ENCODE results near the gene HSPA13. TPM values are rescaled to one million over a fixed set of nuclear protein-coding genes. Genes with fewer than 3 reads are reported as not detected.

HSPA13 gene
- polyA plus RNA-seq, 1 donor (not counting 4 experiments of a cell fraction or from before 2014, with no cell fraction given): 16.1 TPM

- Histone ChIP-seq H3K36me3 (ENCODE audit: control insufficient read depth in 2 of 2, extremely low read depth in 1 of 2, insufficient read depth in 2 of 2, low read length in 2 of 2) (no peaks in the 10 kb centered on the region), H3K9me1 (ENCODE audit: control insufficient read depth, extremely low read depth, insufficient read depth, low read length) (no peaks in the 10 kb centered on the region), H3K4me1 (ENCODE audit: control insufficient read depth, extremely low read depth, insufficient read depth, low read length) (no peaks in the 10 kb centered on the region), H3K9me3 (ENCODE audit: control insufficient read depth, low read depth, low read length) (no peaks in the 10 kb centered on the region), H3K79me2 (ENCODE audit: control insufficient read depth, insufficient read depth, low read length) (no peaks in the 10 kb centered on the region), H3K4me3 (ENCODE audit: control insufficient read depth in 2 of 3, extremely low read depth in 1 of 3, insufficient read depth in 2 of 3, low read depth in 1 of 3, low read length in 3 of 3) (no peak overlapping the region), H3K4me2 (ENCODE audit: control insufficient read depth, extremely low read depth, insufficient read depth, low read depth, low read length) (no peak overlapping the region), H4K20me1 (ENCODE audit: control insufficient read depth, extremely low read depth, insufficient read depth, low read length) (no peaks in the 10 kb centered on the region), H3K27ac (ENCODE audit: control insufficient read depth, insufficient read depth, low read length) (no peak overlapping the region), H3K27me3 (ENCODE audit: control insufficient read depth, extremely low read depth, insufficient read depth, low read length) (no peaks in the 10 kb centered on the region), H3K9ac (ENCODE audit: control insufficient read depth, extremely low read depth, insufficient read depth, low read length) (no peak overlapping the region), H2AFZ (ENCODE audit: control insufficient read depth, low read length) (no peak overlapping the region)
- FAIRE-seq (no peak), DNase-seq (ENCODE audit: low read depth, low spot score) (no peak)
- dilution Hi-C loops (cut with MboI; ENCODE audit: extremely low pct_ligation_motif_present, low sequenced_read_pairs): no loop called here
- no peak for TF ChIP-seq EZH2 (IDR thresholded peaks at IDR 0.05; ENCODE audit: low read length)
- no peak for TF ChIP-seq CTCF (optimal IDR thresholded peaks at IDR 0.05 in 1 of 3, IDR thresholded peaks at IDR 0.05 in 1 of 3, conservative IDR thresholded peaks at IDR 0.05 in 1 of 3; ENCODE audit: extremely low read depth in 1 of 3, insufficient read depth in 2 of 3, low read length in 3 of 3)
Measured at GRCh38 chr21:14401217-14401616, 18.3 kb upstream of the HSPA13 start.

- peaks cover 5% of the 10 kb centered on the region for H3K4me1 ChIP-seq (ENCODE audit: control insufficient read depth, extremely low read depth, insufficient read depth, low read length)
- no peak overlapping the region for H3K27ac ChIP-seq (ENCODE audit: control insufficient read depth, insufficient read depth, low read length)
- no peaks in the 10 kb centered on the region for H3K9me1 ChIP-seq (ENCODE audit: control insufficient read depth, extremely low read depth, insufficient read depth, low read length)
- no peak overlapping the region for H3K9ac ChIP-seq (ENCODE audit: control insufficient read depth, extremely low read depth, insufficient read depth, low read length)
- dilution Hi-C loops (cut with MboI; ENCODE audit: extremely low pct_ligation_motif_present, low sequenced_read_pairs): no loop called here
- no peaks in the 10 kb centered on the region for H3K27me3 ChIP-seq (ENCODE audit: control insufficient read depth, extremely low read depth, insufficient read depth, low read length)
- no peaks in the 10 kb centered on the region for H3K36me3 ChIP-seq (ENCODE audit: control insufficient read depth in 2 of 2, extremely low read depth in 1 of 2, insufficient read depth in 2 of 2, low read length in 2 of 2)
- H4K20me1 ChIP-seq (ENCODE audit: control insufficient read depth, extremely low read depth, insufficient read depth, low read length): no peaks in the 10 kb centered on the region
- FAIRE-seq (no peak), DNase-seq (ENCODE audit: low read depth, low spot score) (no peak)
- no peak overlapping the region for H3K4me2 ChIP-seq (ENCODE audit: control insufficient read depth, extremely low read depth, insufficient read depth, low read depth, low read length)
- no peaks in the 10 kb centered on the region for H3K79me2 ChIP-seq (ENCODE audit: control insufficient read depth, insufficient read depth, low read length)
- H3K9me3 ChIP-seq (ENCODE audit: control insufficient read depth, low read depth, low read length): no peaks in the 10 kb centered on the region
- no peak overlapping the region for H3K4me3 ChIP-seq (ENCODE audit: control insufficient read depth in 2 of 3, extremely low read depth in 1 of 3, insufficient read depth in 2 of 3, low read depth in 1 of 3, low read length in 3 of 3)
- H2AFZ ChIP-seq (ENCODE audit: control insufficient read depth, low read length): no peak overlapping the region
- TF ChIP-seq EZH2 (IDR thresholded peaks at IDR 0.05; ENCODE audit: low read length) (no peak), CTCF (optimal IDR thresholded peaks at IDR 0.05 in 1 of 3, IDR thresholded peaks at IDR 0.05 in 1 of 3, conservative IDR thresholded peaks at IDR 0.05 in 1 of 3; ENCODE audit: extremely low read depth in 1 of 3, insufficient read depth in 2 of 3, low read length in 3 of 3) (no peak)
Measured at GRCh38 chr21:14388282-14388681, 5.3 kb upstream of the HSPA13 start.

Measured in keratinocyte (primary cell).